WTC11 (cell line): ENCODE data around the gene IGSF9B. TPM values are rescaled to one million over a fixed set of nuclear protein-coding genes. Genes with fewer than 3 reads are reported as not detected.

Experiments
- ATAC-seq: fragments of 200-7000 bp; cut with Tn5 transposase; 2 replicates; pipeline ENCODE4 v1.10.0; 2021; ENCODE audit warnings: mild to moderate bottlenecking, moderate library complexity
- CTCF ChIA-PET: fragments of 300-600 bp; sonication (Branson Sonifier 250); formaldehyde crosslinking; loops from one replicate; lab custom pipeline; 2021; ENCODE audit warnings: antibody characterized with exemption; lab: Charles Lee
- POLR2A ChIA-PET: fragments of 350-600 bp; sonication (Branson Sonifier 250); formaldehyde crosslinking; loops from one replicate; lab custom pipeline; 2021; ENCODE audit warnings: antibody characterized with exemption; lab: Charles Lee
- DNase-seq: peaks from one replicate; pipeline ENCODE4 v3.0.0; 2021; ENCODE audit warnings: low spot score
- H3K27ac Mint-ChIP-seq: 2 replicates; pipeline ENCODE4 v1.8.0; 2021; ENCODE audit warnings: mixed read lengths
- H3K27me3 Mint-ChIP-seq: 2 replicates; pipeline ENCODE4 v1.8.0; 2021; ENCODE audit warnings: low read depth, mild to moderate bottlenecking, moderate library complexity, mixed read lengths
- H3K36me3 Mint-ChIP-seq: 2 replicates; pipeline ENCODE4 v1.8.0; 2021; ENCODE audit warnings: mixed read lengths
- H3K4me1 Mint-ChIP-seq: 2 replicates; pipeline ENCODE4 v1.8.0; 2022; ENCODE audit warnings: mixed read lengths
- H3K4me3 Mint-ChIP-seq: 2 replicates; pipeline ENCODE4 v1.8.0; 2021; ENCODE audit warnings: mild to moderate bottlenecking, moderate library complexity, mixed read lengths
- H3K9me3 Mint-ChIP-seq: 2 replicates; pipeline ENCODE4 v1.8.0; 2021; ENCODE audit warnings: mixed read lengths
- AFF4 ChIP-seq: sonication (generic); formaldehyde crosslinking; IDR thresholded peaks from 2 replicates; pipeline ENCODE4 v1.8.1; 2023; ENCODE audit warnings: mild to moderate bottlenecking, missing genetic modification reagents, borderline replicate concordance
- AR ChIP-seq: fragments of 250-450 bp; sonication (Bioruptor Pico); IDR thresholded peaks from 2 replicates; pipeline ENCODE4 v1.9.0; 2021; ENCODE audit warnings: mild to moderate bottlenecking
- ATF2 ChIP-seq: sonication (generic); formaldehyde crosslinking; IDR thresholded peaks from 2 replicates; pipeline ENCODE4 v1.8.1; 2022; ENCODE audit warnings: low read depth, missing genetic modification reagents, borderline replicate concordance
- EMX1 ChIP-seq: fragments of 250-450 bp; sonication (Bioruptor Pico); IDR thresholded peaks from 2 replicates; pipeline ENCODE4 v1.8.0; 2021; ENCODE audit warnings: mild to moderate bottlenecking
- GTF2I ChIP-seq: fragments of 250-450 bp; sonication (Bioruptor Pico); conservative IDR thresholded peaks from 2 replicates; pipeline ENCODE4 v1.4.0; 2021; ENCODE audit warnings: mild to moderate bottlenecking
- NFATC4 ChIP-seq: fragments of 250-450 bp; sonication (Bioruptor Pico); IDR thresholded peaks from 2 replicates; pipeline ENCODE4 v1.9.0; 2021; ENCODE audit warnings: mild to moderate bottlenecking
- SMAD4 ChIP-seq: sonication (generic); formaldehyde crosslinking; IDR thresholded peaks from 2 replicates; pipeline ENCODE4 v1.8.0; 2022; ENCODE audit warnings: mild to moderate bottlenecking, missing genetic modification reagents
- SP1 ChIP-seq: sonication (generic); formaldehyde crosslinking; conservative IDR thresholded peaks from 2 replicates; pipeline ENCODE4 v1.8.1; 2022; ENCODE audit warnings: missing genetic modification reagents
- ZNF263 ChIP-seq: sonication (generic); formaldehyde crosslinking; IDR thresholded peaks from 2 replicates; pipeline ENCODE4 v1.8.1; 2022; ENCODE audit warnings: low read depth, mild to moderate bottlenecking, moderate library complexity, missing genetic modification reagents
- ZNF425 ChIP-seq: fragments of 250-450 bp; sonication (Bioruptor Pico); conservative IDR thresholded peaks from 2 replicates; pipeline ENCODE4 v1.9.0; 2021; ENCODE audit warnings: mild to moderate bottlenecking
- ZNF671 ChIP-seq: fragments of 250-450 bp; sonication (Bioruptor Pico); IDR thresholded peaks from 2 replicates; pipeline ENCODE4 v1.8.0; 2021; ENCODE audit warnings: mild to moderate bottlenecking
- total RNA-seq: library from RNA; stranded (reverse); gene quantifications from 3 replicates; pipeline ENCODE4 v1.2.3, GENCODE V29; 2021
- TF ChIP-seq, protein P1 (sequence below): fragments of 250-450 bp; sonication (Bioruptor Pico); IDR thresholded peaks from 2 replicates; pipeline ENCODE4 v1.9.0; 2021; ENCODE audit warnings: mild to moderate bottlenecking, borderline replicate concordance

IGSF9B gene
- total RNA-seq, 1 experiment from 2014 or later, result 52.7 TPM

DNA sequence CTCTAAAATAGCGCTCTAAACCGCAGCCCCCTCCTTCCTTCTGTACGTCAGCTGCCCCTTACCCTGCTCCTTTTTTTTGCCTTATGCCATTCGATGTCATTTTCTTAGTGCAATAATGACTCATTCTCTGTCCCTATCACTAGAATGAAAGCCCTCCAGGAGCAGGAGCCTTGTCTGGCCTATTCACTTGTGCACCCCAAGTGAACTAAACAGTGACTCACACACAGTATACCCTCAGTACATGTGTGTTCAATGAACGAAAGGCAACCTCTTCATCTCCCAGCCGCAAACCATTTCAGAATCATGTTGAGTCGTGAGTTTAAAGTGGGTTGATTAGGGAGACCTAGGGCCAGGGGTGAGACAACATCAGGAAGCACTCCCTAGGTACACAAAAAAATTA lies 60.7 kb downstream of the IGSF9B start:
- no peak for DNase-seq
- no peak for TF ChIP-seq ZNF671 (CRISPR knock-in tag)
- TF ChIP-seq, protein P1, sequence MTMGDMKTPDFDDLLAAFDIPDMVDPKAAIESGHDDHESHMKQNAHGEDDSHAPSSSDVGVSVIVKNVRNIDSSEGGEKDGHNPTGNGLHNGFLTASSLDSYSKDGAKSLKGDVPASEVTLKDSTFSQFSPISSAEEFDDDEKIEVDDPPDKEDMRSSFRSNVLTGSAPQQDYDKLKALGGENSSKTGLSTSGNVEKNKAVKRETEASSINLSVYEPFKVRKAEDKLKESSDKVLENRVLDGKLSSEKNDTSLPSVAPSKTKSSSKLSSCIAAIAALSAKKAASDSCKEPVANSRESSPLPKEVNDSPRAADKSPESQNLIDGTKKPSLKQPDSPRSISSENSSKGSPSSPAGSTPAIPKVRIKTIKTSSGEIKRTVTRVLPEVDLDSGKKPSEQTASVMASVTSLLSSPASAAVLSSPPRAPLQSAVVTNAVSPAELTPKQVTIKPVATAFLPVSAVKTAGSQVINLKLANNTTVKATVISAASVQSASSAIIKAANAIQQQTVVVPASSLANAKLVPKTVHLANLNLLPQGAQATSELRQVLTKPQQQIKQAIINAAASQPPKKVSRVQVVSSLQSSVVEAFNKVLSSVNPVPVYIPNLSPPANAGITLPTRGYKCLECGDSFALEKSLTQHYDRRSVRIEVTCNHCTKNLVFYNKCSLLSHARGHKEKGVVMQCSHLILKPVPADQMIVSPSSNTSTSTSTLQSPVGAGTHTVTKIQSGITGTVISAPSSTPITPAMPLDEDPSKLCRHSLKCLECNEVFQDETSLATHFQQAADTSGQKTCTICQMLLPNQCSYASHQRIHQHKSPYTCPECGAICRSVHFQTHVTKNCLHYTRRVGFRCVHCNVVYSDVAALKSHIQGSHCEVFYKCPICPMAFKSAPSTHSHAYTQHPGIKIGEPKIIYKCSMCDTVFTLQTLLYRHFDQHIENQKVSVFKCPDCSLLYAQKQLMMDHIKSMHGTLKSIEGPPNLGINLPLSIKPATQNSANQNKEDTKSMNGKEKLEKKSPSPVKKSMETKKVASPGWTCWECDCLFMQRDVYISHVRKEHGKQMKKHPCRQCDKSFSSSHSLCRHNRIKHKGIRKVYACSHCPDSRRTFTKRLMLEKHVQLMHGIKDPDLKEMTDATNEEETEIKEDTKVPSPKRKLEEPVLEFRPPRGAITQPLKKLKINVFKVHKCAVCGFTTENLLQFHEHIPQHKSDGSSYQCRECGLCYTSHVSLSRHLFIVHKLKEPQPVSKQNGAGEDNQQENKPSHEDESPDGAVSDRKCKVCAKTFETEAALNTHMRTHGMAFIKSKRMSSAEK (CRISPR knock-in tag), result no peak
- TF ChIP-seq EMX1, result no peak
- TF ChIP-seq SP1 (CRISPR knock-in tag), result no peak
- TF ChIP-seq ZNF425 (CRISPR knock-in tag), result no peak
- TF ChIP-seq ATF2 (CRISPR knock-in tag), result no peak
- TF ChIP-seq ZNF263 (CRISPR knock-in tag), result no peak
- no peak for TF ChIP-seq AR (CRISPR knock-in tag)
- no peak for TF ChIP-seq SMAD4 (CRISPR knock-in tag)
- TF ChIP-seq AFF4, result no peak
- TF ChIP-seq GTF2I (CRISPR knock-in tag), result no peak
- no peak for TF ChIP-seq NFATC4 (CRISPR knock-in tag)
- TF ChIP-seq, all 79 proteins: peak for 0
- peaks cover 17% of the 10 kb centered on the region for H3K36me3 Mint-ChIP-seq

More for the DNA sequence above, 60.7 kb downstream of the IGSF9B start:
- Mint-ChIP-seq H3K27ac (no peak overlapping the region), H3K4me1 (peaks cover 40% of the 10 kb centered on the region), H3K4me3 (no peak overlapping the region), H3K27me3 (no peaks in the 10 kb centered on the region), H3K9me3 (no peaks in the 10 kb centered on the region)
- ChIA-PET CTCF (interaction anchor here (1.2 kb wide), 1 partner anchor 32 kb away, joined by 3 read pairs; no protein-coding TSS in a partner anchor), POLR2A (no interaction called here)
- ATAC-seq, result no peak
